ENCODE data around the gene ISL2.

GRCh38 chr15:76349301-76350070 lies 12.9 kb downstream of the ISL2 start:
- TF ChIP-seq CTCF (conservative IDR thresholded peaks at IDR 0.05; ENCODE audit: low read length) (no peak), EZH2phosphoT487 (IDR thresholded peaks at IDR 0.05; ENCODE audit: borderline replicate concordance, low read depth, low read length) (no peak)

All from OCI-LY7 (cell line).